ENCODE results near the gene CNTN5.
"Not testable (repeated sequence)": the region's sequence is repeated elsewhere in the genome, so short reads cannot be mapped to it uniquely, and the experiment has no call there.

Gene CNTN5

GRCh38 chr11:99812516-99812915 lies 791.8 kb downstream of the CNTN5 start:
- DNase-seq = no peak

- DNase-seq = no peak
These were observed 793.3 kb downstream of the CNTN5 start for GRCh38 chr11:99814021-99814420.

DNA sequence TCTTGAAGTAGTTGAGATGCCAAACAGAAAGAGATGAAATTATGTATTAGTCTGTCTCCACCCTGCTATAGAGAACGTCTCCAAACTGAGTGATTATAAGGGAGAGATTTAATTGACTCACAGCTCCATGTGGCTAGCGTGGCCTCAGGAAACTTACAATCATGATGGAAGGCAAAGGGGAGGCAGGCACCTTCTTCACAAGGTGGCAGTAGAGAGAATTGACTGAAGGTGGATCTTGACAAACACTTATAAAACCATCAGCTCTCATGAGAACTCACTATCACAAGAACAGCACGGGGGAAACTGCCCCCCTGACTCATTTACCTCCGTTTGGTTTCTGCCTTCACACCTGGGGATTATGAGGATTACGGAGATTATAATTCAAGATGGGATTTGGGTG lies 794.0 kb downstream of the CNTN5 start:
- no peak for DNase-seq

GRCh38 chr11:99818991-99819390 lies 798.2 kb downstream of the CNTN5 start:
- no peak for DNase-seq

GRCh38 chr11:99822846-99823565 lies 802.3 kb downstream of the CNTN5 start:
- DNase-seq = no peak

DNA sequence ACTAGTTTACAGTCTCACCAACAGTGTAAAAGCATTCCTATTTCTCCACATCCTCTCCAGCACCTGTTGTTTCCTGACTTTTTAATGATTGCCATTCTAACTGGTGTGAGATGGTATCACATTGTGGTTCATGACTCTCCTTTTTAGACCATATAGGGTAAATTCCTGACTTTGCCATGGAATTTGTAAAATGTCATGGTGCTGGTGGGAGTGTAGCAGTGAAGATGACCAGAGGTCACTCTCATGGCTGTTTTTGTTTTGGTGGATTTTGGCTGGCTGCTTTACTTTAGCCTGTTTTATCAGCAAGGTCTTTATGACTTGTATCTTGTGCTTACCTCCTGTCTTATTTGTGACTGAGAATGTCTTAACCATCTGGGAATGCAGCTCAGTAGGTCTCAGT lies 816.0 kb downstream of the CNTN5 start:
- not testable (repeated sequence) for DNase-seq

DNA sequence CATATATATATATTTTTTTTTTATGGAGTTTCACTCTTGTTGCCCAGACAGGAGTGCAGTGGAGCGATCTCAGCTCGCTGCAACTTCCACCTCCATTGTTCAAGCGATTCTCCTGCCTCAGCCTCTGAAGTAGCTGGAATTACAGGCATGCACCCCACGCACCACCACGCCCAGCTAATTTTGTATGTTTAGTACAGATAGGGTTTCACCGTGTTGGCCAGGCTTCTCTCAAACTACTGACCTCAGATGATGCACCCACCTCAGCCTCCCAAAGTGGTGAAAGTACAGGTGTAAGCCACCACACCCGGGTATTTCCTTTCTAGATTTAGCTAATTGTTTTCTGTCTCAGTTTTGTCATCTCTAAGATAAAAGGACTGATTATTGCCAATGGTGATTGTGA lies 821.1 kb downstream of the CNTN5 start:
- no peak for DNase-seq

GRCh38 chr11:99865951-99866350 lies 845.2 kb downstream of the CNTN5 start:
- no peak for DNase-seq

- no peak for DNase-seq
These were observed 860.9 kb downstream of the CNTN5 start for GRCh38 chr11:99881610-99882009.

DNA sequence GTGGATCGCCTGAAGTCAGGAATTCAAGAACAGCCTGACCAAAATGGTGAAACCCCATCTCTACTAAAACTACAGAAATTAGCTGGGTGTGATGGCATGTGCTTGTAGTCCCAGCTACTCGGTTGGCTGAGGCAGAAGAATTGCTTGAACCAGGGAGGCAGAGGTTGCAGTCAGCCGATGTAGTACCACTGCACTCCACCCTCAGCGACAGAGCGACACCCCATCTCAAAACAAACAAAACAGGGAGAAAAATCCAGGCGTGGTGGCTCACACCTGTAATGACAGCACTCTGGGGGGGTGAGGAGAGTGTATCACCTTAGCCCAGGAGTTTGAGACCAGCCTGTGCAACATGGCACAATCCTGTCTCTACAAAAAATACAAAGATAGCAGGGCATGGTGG lies 864.0 kb downstream of the CNTN5 start:
- no peak for DNase-seq

DNA sequence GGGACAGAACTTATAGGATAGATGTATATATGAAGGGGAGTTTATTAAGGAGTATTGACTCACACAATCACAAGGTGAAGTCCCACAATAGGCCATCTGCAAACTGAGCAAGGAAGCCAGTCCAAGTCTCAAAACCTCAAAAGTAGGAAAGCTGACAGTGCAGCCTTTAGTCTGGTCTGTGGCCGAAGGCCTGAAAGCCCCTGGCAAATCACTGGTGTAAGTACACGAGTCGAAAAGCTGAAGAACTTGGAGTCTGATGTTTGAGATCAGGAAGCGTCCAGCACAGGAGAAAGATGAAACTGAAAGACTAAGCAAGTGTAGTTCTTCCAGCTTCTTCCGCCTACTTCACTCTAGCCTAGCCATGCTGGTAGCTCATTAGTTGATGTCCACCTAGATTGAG lies 866.7 kb downstream of the CNTN5 start:
- no peak for DNase-seq

DNA sequence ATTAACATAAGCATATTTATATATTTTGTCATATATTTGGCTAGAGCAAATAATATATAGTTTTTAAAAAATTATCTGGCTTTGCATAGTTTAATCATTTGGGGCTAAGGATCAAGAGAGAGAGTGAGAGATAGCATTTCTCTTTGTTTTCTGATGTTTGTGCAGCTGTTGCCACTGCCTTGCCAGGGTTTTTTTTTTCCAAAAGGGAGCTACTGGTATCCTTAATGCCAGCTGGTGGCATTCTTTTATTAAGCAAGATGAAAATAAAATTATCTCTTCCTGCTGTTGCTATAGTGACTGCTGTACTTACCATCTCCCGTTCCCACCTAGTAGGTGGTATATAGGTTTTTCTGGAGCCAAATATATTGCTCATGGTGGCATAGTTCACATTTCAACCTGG lies 873.1 kb downstream of the CNTN5 start:
- DNase-seq = no peak

- no peak for DNase-seq
These were observed 880.4 kb downstream of the CNTN5 start for GRCh38 chr11:99901175-99901574.

DNA sequence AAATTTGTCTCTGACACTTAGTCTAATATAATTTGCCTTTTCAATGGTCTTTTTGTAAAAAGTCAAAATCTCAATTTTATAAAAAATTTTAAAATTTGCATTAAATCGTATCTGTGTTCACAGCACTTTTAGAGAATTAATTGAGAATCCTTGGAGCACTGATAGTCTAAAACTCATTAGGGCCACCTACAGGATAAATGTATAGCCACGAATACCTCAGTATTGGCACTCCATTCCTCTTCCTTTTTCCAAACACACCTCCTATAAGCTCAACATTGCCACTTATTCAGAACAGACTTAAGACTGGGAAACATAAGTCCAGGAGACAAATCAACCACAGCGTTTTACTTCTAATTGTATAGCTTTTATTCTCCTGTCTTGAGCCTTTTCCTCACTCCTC lies 890.4 kb downstream of the CNTN5 start:
- no peak for DNase-seq

GRCh38 chr11:99916078-99916477 lies 895.3 kb downstream of the CNTN5 start:
- DNase-seq = no peak

GRCh38 chr11:99918761-99919160 lies 898.0 kb downstream of the CNTN5 start:
- no peak for DNase-seq

GRCh38 chr11:99920956-99921355 lies 900.2 kb downstream of the CNTN5 start:
- no peak for DNase-seq

DNA sequence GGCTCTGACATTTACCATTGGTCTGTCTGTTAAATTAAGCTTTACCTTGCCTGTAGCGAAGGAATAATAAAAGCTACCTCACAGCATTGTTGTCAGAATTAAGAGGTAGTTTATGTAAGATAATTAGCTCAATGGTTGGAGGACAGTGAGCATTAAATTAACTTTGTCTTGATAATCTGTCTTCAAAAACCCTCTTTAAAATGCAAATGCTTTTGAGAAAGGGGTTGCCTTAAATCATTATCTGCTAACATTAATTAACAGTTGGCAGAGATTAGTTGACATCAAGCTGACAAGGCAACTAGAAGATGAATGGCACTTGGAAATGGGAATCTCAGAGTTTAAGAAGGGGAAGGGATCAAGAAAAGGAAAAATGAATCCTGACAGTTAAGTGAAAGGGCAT lies 905.2 kb downstream of the CNTN5 start:
- no peak for DNase-seq

DNA sequence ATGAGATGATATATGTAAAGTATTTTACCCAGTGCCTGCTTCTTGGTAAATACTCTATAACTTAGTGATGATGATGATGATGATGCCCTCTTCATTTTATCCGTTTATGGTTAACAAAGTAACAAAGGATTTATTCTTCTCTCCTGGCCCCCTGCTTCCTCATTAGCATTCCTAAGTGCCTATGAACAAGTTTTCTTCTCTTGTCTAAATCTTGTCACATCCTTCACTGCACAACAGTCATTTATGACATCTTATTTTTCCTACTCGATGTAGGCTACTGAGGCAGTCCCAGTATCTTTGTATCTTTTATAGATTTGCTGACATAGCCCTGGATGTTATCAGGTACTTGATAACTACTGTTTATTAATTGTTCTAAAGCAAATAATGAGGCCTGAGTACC lies 911.9 kb downstream of the CNTN5 start:
- no peak for DNase-seq

GRCh38 chr11:99934008-99934407 lies 913.3 kb downstream of the CNTN5 start:
- DNase-seq = no peak

DNA sequence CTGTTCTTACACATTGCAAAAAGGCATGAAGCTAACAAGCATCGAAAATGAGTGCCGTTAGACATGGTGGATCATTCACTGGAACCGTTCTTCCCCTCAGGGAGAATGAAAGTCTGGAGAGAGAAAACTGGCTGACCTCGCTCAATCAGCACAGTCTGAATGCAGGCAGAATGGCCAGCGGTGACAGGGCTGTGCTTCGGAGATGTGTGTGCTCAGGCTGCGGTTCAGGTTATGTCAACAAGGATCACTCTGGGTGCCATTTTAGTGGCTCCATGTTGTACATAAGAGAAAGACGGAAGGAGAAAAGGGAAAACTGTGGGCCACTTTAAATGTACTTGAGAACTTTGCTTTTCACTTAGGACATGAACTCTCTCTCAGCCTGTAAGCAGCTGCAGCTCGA lies 916.6 kb downstream of the CNTN5 start:
- no peak for DNase-seq

GRCh38 chr11:99952816-99953215 lies 932.1 kb downstream of the CNTN5 start:
- no peak for DNase-seq

GRCh38 chr11:99960536-99960935 lies 939.8 kb downstream of the CNTN5 start:
- no peak for DNase-seq

DNA sequence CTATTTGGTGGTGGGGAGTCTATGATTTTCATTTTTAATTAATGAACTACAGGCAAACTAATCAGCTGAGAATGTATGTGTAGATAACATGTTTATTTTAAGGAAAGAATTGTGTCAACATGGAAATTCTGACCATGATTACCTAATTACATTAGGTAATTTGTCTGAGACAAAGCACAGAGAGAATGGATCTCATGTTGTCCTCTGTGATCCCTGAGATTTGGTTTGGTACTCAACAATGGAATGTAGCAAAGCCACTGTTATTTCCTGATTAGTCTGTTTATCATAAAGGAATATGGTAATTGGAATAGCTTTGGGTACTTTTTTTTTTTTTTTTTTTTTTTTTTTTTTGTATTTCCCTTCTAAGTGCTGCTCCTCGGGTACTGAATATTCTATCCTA lies 947.6 kb downstream of the CNTN5 start:
- DNase-seq = no peak

DNA sequence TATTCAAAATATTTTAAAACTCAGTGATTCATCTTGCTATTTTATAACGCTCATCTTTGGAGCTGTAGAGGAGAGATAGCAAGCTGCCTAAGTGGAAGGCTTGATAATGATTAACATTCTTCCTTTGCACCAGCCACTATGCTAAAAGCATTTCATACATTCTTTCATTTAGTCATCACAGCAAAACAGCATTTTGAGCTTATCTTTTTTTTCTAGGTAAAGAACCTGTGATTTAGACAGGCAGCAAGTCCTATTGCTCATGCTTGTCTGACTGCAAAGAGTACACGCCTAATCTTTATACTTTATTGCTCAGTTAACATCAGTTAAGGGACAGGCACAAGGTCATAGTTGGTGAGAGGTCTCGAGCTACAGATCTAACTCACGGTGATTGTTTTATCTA lies 953.2 kb downstream of the CNTN5 start:
- no peak for DNase-seq

GRCh38 chr11:99979042-99979441 lies 958.3 kb downstream of the CNTN5 start:
- DNase-seq = no peak
